T47D (cell line): ENCODE measurements around the gene SAMM50.

ENCODE experiments used
- DNase-seq, 2 experiments: peaks; one replicate each; pipeline versions ENCODE4 v3.0.0 to v3.0.0-alpha.2; 2011 to 2012; ENCODE audit warnings: low read depth in 1 of 2, low spot score in 1 of 2
- JUND ChIP-seq: IDR thresholded peaks from 2 replicates; pipeline ENCODE4 v1.6.1; 2012; ENCODE audit warnings: low read depth
- in situ Hi-C: cut with HindIII; loops from 2 replicates; pipeline ENCODE4 v1.10.0; 2016; ENCODE audit warnings: low sequenced_read_pairs, low pct_unique_long_range_greater_than_20kb

Gene SAMM50

DNA sequence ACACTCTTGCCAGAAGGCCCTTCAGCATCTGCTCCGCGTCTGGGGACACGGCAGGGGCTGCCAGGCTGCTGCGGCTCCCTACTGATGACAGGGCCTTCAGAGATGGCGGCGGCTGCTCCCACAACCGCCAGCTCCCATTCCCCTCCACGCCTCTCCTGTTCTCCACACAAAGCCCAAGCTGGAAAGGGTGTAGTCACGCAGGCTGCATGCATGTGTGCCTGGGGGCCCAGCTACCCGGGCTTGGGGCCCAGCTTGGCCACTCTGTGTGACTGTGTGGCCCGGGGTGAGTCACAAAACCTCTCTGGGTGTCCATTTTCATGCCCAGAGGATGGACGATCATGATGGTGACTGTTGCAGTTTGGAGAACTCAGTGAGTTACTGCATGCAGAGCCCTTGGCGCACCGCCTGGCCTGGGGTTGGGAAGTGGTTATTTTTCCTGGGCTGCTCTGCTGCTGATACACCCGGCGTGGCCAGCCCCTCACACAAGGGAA is 37.1 kb downstream of the SAMM50 start:
- in situ Hi-C loops: no loop called here
- TF ChIP-seq JUND: no peak
- DNase-seq: no peak

DNA sequence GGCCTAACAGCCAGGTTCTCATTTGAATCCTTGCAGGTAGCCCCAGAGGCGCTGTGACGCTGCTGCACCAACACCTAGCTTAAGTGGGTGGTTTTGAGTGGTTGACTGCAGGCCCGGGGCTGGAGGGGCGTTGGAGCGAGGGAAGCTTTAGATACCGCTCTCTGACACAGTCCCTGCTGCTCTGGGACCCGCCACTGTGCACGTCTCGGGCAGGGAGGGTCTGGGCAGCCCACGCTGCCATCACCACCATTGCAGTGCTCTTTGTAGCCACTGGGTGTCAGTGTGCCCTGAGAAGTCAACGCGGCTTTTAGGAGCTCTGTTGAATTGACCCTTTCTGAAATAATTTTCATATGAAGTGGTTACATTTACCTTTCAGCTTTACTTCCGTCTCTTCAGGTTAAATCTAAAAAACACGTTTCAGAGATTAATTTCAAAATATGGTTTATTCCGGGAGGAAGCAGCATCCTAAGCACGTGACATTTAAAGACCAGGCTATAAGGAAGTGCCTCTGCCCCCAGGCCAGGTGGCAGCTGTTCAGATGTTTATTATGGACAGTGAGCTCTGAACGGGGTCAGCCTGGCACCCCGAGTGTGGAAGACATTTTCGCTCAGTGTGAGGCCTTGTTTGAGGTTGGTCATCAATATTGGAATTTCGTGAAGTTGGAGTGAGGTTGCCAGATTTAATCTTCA is 38.0 kb downstream of the SAMM50 start:
- in situ Hi-C loops: no loop called here
- TF ChIP-seq JUND: no peak
- peak; percentile 31 to 53 for DNase-seq

DNA sequence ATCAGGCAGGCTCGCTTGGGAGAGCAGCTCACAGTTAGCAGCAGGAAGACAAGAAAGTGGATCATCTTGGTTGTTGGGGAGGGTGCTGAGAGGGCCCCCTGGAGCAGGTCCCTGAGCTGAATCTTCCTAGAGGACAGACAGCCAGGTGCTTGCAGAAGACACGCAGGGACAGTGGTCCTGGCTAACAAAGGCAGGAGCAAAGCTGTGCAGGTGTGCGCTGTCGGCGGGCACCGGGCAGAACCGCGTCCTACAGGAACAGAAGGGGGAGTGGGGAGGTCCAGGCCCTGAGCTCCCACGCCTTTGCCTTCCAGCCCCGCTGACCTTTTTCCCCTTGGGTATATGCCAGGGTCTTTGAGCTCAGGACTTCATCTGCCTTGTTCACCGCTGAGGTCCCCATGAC is 38.8 kb downstream of the SAMM50 start:
- DNase-seq: no peak
- in situ Hi-C loops: no loop called here
- TF ChIP-seq JUND: no peak

DNA sequence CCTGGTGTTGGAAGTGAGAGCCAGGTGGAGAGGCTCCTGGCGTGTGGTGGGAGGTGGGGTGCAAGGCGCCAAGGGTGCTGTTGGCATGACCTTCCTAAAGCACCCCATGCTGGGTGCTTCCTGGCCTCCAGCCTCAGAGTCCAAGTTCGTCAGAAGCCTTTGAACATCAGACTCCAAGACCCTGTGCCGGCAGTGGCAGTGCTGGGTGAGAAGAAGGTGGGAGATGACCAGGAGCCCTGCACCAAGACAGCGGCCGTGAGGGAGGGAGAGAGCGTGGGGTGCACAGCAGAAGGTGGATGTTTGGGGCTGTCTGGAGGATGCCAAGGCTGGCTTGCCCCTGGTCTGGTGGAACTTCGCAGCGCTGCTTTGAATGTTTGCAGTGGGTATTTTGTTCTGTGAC is 39.2 kb downstream of the SAMM50 start:
- DNase-seq: no peak
- no peak for TF ChIP-seq JUND
- in situ Hi-C loops: no loop called here

DNA sequence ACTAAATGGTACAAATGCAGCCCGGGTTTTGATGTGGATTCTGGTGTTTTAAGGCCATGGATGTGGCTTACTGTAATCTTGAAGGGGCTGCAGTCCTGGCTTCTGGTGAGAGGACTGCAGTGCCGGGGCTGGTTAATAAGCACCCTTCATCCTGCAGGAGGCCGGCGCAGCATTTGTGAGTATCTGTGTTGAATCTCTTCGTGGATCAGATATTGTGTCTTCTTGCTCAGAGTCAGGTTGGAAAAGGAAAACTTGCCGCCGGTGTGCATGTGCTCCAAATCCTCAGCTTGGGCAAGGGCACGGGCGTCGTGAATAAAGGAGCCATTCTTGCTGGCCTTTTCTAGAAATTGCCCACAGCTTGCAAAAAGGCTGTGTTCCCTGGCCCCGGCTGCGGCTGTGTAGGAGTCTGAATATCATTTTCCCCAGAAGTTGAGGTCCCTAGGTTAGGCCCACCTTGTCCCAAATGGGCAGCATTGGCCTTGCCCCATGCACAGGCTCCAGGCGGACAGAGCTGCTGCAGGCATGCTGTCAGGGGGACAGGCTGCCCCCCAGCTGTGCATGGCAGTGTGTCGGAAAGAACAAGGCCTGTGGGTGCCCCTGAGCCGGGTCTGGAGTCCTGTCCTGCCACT is 39.9 kb downstream of the SAMM50 start:
- TF ChIP-seq JUND: no peak
- DNase-seq: no peak
- in situ Hi-C loops: no loop called here

DNA sequence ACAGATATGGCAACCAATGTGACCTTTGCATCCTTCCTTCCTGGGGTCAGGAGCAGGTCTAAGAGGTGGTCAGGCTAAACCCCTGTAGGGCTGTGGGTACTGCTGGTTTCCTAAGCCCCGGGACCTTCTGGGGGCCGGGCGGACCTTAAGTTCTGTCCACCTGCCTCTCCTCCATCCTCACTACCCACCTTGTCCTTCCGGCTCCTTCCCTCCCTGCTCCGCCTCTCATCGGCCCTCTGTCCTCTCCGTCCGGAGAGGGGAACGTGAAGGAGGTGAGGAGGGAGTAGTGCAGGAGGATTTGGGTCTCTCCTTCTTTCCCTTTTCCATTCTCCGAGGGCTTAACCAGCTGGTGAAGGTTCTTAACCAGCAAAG is 40.5 kb downstream of the SAMM50 start:
- in situ Hi-C loops: no loop called here
- no peak for TF ChIP-seq JUND
- no peak for DNase-seq

DNA sequence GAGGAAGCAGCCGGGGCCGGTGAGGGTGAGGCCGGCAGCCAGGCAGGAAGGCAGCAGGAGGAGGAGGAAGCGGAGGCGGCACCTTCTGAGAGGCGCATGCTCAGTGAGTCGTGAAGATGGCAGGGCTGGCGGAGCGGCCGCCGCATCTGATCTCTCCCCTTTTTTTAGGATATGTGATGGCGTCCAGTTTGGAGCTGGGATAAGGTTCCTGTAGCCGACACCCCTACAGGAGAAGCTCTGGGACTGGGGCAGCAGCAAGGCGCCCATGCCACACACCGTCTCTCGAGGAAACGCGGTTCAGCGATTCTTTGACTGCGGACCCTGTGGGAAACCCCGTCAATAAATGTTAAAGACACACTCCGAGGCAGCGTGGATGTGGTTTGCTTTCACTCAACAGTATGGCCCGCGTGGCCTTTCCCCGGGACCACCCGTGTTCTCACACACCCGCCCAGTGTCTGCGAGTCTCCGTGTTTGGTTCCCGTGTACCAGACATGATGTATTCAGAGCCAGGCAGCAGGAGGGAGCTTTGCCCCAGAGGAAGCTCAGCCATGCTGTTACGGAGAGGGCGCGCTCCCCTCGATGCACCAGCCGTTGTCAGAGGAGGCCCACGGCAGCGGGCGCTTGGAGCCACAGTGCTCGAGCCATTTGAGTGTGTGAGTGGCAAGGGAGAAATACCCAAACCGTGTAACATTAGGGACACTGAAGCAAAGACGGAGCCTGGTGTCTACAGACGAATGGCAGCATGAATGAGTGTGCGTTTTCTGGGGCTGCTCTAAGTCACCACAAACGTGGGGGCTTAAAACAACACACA is 41.1 kb downstream of the SAMM50 start:
- no peak for TF ChIP-seq JUND
- in situ Hi-C loops: no loop called here
- DNase-seq: no peak

DNA sequence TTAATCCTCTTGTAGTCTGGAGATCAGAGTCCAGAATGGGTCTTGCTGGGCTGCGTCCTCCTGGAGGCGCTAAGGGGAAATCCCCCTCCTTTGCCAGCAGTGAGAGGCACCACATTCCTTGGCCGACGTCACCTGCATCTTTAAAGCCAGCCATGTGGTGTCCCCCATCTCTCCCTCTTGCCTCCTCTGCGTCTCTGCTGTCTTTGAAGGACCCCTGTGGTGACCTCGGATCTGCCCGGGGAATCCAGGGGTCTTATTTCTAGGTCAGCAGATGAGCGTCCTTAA is 41.7 kb downstream of the SAMM50 start:
- DNase-seq: no peak
- in situ Hi-C loops: no loop called here
- no peak for TF ChIP-seq JUND

DNA sequence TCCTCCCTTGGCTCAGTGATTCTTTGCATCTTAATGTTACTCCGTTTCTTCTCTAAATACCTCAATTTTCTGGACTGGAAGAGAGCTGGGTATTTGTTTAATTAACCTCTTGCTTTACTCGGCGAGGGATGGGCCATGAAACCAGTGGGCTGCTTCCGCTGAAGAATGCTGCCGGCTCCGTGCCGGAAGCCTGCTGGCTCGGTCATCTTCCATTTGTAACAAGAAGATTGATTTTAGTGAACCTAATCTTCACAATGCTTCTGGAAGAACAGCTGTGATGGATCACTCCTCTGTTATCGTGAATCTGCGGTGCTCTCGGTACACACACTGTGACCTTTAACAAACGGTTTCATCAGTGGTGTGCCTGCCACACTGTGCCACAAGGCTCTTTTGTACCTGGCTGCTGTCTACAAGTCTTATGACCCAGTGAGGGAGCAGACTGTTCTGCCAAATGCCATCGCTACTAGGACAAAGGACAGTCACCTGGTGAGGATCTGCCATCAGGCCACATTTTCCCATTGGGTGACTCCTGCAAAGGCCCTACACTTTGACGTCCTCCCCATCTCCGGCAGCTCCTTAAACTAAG is 43.5 kb downstream of the SAMM50 start:
- TF ChIP-seq JUND: no peak
- DNase-seq: no peak
- in situ Hi-C loops: no loop called here

DNA sequence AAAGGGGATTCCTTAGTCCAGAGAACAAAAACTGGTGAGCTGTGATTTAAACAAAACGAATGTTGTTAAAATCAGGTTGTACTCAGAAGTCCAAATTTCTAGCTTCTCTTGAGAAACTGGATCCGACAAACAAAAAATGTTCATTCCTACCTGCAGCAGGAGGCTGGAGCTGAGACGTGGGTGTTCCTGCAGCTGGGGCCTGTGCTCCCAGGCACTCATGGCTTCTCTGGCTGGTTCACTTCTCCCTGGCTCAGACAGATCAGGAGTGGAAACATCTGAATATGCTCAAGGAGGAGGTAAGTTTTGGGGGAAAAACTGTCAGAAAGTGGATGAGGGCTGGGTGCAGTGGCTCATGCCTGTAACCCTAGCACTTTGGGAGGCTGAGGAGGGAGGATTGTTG is 44.1 kb downstream of the SAMM50 start:
- in situ Hi-C loops: no loop called here
- no peak for DNase-seq
- TF ChIP-seq JUND: no peak

DNA sequence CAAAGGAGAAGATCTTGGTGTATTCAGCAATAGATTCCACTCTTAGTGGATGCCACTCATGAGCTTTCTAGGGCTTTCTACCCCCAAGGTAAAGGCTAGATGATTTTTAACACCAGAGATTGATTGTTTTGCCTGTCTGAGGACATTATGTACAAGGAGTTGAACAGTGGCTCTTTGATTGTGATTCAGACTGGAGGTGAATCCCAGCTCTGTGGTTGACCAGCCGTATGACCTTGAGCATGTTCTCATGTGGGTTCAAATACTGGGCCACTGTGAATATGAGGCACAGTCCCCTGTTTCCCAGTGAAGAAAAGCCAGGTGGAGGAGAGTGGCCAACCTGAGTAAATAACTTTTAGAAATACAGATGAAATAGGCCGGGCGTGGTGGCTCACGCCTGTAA is 44.9 kb downstream of the SAMM50 start:
- TF ChIP-seq JUND: no peak
- in situ Hi-C loops: no loop called here
- DNase-seq: no peak

DNA sequence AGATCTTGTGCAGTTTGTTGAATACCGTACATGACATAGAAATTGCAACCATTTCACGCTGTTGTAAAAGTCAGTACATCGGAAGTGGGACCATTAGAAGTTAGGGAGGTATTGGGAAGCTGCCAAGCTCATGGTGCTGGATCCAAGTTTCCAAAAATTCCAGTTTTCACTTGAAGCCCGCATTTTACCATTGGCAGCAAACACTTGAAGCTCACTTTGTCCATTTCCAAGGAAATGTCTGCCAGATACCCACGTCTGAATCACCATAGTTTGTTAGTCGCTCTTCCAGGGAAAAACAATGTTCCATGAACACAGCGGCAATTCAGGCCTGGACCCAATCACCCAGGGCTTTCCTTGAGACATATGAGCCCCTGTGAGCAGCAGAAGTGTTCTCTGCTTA is 46.3 kb downstream of the SAMM50 start:
- in situ Hi-C loops: no loop called here
- TF ChIP-seq JUND: no peak
- DNase-seq: no peak

DNA sequence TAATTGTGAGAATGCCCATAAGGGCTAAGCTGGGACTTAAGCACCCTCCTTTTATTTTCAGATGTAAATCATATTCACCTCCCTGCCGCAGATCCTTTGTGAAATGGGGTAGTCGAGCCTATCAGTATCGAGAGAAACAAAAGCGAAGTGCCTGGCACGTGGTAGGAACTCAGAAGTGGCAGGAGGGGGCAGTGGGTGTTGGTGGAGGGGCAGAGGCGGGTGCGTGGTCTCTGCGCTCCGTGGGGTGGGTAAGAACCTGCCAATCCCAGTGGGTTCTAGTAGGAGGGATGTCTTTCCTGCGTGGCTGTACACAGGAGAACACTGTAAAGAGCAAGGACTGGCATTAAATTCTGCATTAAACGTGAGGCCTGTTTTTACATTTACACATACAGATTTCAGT is 47.1 kb downstream of the SAMM50 start:
- in situ Hi-C loops: no loop called here
- TF ChIP-seq JUND: no peak

More for the DNA sequence above, 47.1 kb downstream of the SAMM50 start:
- DNase-seq: no peak
